CD4-positive, alpha-beta T cell (primary cell): ENCODE results near the gene G6PC3. TPM values are rescaled to one million over a fixed set of nuclear protein-coding genes. Genes with fewer than 3 reads are reported as not detected.

Experiments
- ATAC-seq: fragments of 200-7000 bp; cut with Tn5 transposase; one replicate; pipeline ENCODE4 v1.10.0; 2022; ENCODE audit warnings: mild to moderate bottlenecking; ENCODE audit not compliant: poor library complexity
- CTCF ChIA-PET: fragments of 350-600 bp; sonication (Branson Sonifier 250); formaldehyde crosslinking; loops from one replicate; lab custom pipeline; 2021; ENCODE audit warnings: antibody characterized with exemption, inconsistent platforms; lab: Charles Lee
- POLR2A ChIA-PET: fragments of 350-600 bp; sonication (Branson Sonifier 250); formaldehyde crosslinking; loops from one replicate; lab custom pipeline; 2021; ENCODE audit warnings: antibody characterized with exemption, inconsistent platforms; lab: Charles Lee
- DNase-seq, 14 experiments: peaks; one replicate each; pipeline ENCODE4 v3.0.0-alpha.2; 2013 to 2020; ENCODE audit warnings: mixed read lengths in 2 of 14
- H3K27ac ChIP-seq, 2 donors: one replicate each; pipeline versions ENCODE4 v1.5.1 to v1.7.0; 2013; ENCODE audit warnings: low read length in 2 of 2, low read depth in 1 of 2, mild to moderate bottlenecking in 1 of 2
- H3K27me3 ChIP-seq, 2 experiments: 1 replicate in 1 of 2; 2 replicates in 1 of 2; pipeline versions ENCODE4 v1.6.1 to v1.7.0; 2013; ENCODE audit warnings: low read length in 2 of 2, control low read depth in 1 of 2, mild to moderate bottlenecking in 1 of 2, moderate library complexity in 1 of 2; ENCODE audit not compliant: insufficient read depth in 2 of 2, control insufficient read depth in 1 of 2
- H3K36me3 ChIP-seq: one replicate; pipeline ENCODE4 v1.6.1; 2013; ENCODE audit warnings: low read length, control low read depth; ENCODE audit not compliant: insufficient read depth
- H3K4me1 ChIP-seq: one replicate; pipeline ENCODE4 v1.6.1; 2013; ENCODE audit warnings: low read length, control low read depth; ENCODE audit not compliant: insufficient read depth
- H3K4me3 ChIP-seq: one replicate; pipeline ENCODE4 v1.5.1; 2013; ENCODE audit warnings: mild to moderate bottlenecking, low read length, moderate library complexity
- H3K9me3 ChIP-seq, 2 experiments: 1 replicate in 1 of 2; 2 replicates in 1 of 2; pipeline versions ENCODE4 v1.6.1 to v1.7.0; 2013; ENCODE audit warnings: low read length in 2 of 2, mild to moderate bottlenecking in 2 of 2, control low read depth in 1 of 2, moderate library complexity in 1 of 2; ENCODE audit not compliant: control insufficient read depth in 1 of 2, insufficient read depth in 1 of 2
- H3K27ac Mint-ChIP-seq: one replicate; pipeline ENCODE4 v1.8.0; 2020; ENCODE audit warnings: mixed read lengths
- H3K27me3 Mint-ChIP-seq: one replicate; pipeline ENCODE4 v1.8.0; 2021; ENCODE audit warnings: mixed read lengths
- H3K36me3 Mint-ChIP-seq: one replicate; pipeline ENCODE4 v1.8.0; 2021; ENCODE audit warnings: low read depth, mixed read lengths
- H3K4me1 Mint-ChIP-seq: one replicate; pipeline ENCODE4 v1.8.0; 2021; ENCODE audit warnings: low read depth, mixed read lengths
- H3K4me3 Mint-ChIP-seq: one replicate; pipeline ENCODE4 v1.8.0; 2020; ENCODE audit warnings: mild to moderate bottlenecking, mixed read lengths
- H3K9me3 Mint-ChIP-seq: one replicate; pipeline ENCODE4 v1.8.0; 2020; ENCODE audit warnings: mixed read lengths
- intact Hi-C, 2 experiments: fragments of 100-400 bp; cut with DNase I in 1 of 2; cut with micrococcal nuclease in 1 of 2; formaldehyde crosslinking; loops; one replicate each; pipeline versions ENCODE4 v1.15.1 to v1.9.0; 2023 to 2025; cut with DNase I, micrococcal nuclease
- total RNA-seq, 174 experiments: library from RNA in 2 of 174; stranded (reverse) in 2 of 174; gene quantifications; one replicate each; pipeline ENCODE4 v1.2.3 and lab custom pipeline; 2021 to 2026
- TF ChIP-seq, protein P1 (sequence below): fragments of 200-600 bp; IDR thresholded peaks from one replicate; pipeline ENCODE4 v1.8.0; 2022; ENCODE audit warnings: antibody characterized with exemption, mild to moderate bottlenecking

Gene G6PC3
- total RNA-seq, 2 experiments from 2014 or later, result 5.6 to 5.8 TPM

DNA sequence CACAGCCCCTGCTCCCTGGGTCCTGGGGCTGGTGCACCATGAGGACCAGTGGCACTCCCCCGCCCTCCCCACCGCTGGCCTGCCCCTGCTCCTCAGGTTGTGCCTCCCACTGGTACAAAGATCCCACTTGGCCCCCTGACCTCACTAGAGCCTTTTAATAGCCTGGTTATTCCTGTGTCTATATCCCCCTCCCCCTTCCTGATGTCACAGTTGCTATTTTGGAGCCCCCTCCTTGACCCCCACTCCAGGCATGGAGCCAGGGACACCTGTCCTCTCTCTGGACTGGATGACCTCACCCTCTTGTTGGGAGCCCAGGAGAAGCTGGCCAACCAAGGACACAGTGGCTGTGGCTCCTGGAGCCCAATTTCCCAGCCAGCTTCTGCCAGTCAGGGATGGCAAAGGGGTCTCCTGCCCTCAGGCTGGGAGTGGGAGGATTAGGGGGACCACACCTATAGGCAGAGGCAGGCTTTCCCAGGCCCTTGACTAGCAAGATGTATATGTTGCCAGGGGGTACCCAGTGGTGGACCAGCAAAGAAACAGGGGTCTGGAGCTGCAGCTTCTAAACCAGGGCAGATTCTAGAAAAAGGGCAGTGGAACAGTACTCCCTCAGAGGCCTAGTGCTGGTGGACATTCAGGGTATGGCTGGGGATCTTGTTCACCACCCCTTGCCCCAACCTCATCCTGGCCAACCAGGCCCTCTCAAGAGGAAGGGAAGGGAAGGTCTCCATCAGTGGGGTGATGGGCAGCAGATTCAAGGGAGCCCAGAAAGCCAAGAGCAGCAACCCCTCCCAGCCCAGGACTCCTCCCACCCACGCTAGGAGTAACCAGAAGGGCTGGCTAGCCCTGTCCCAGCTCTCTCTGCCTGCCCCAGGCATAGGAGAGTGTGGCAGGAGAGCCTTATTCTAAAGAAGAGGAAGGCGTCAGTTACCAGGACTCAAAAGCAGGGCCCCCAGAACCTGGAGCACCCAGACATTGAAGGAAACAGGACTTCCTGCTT, 42.0 kb downstream of the G6PC3 start:
- Mint-ChIP-seq H3K27me3 (no peaks in the 10 kb centered on the region), H3K4me3 (no peak overlapping the region), H3K9me3 (no peaks in the 10 kb centered on the region), H3K27ac (no peak overlapping the region), H3K4me1 (peaks cover 36% of the 10 kb centered on the region), H3K36me3 (peaks cover 14% of the 10 kb centered on the region)
- no peaks in the 10 kb centered on the region for H3K9me3 ChIP-seq
- intact Hi-C loops, result no loop called here
- ATAC-seq, result no peak
- H3K36me3 ChIP-seq, result peaks cover 47% of the 10 kb centered on the region
- CTCF ChIA-PET, result interaction anchor here (0.6 kb wide), 1 partner anchor 56 kb away, joined by 4 read pairs; no protein-coding TSS in a partner anchor
- peaks cover 28% of the 10 kb centered on the region for H3K4me1 ChIP-seq
- TF ChIP-seq, protein P1, sequence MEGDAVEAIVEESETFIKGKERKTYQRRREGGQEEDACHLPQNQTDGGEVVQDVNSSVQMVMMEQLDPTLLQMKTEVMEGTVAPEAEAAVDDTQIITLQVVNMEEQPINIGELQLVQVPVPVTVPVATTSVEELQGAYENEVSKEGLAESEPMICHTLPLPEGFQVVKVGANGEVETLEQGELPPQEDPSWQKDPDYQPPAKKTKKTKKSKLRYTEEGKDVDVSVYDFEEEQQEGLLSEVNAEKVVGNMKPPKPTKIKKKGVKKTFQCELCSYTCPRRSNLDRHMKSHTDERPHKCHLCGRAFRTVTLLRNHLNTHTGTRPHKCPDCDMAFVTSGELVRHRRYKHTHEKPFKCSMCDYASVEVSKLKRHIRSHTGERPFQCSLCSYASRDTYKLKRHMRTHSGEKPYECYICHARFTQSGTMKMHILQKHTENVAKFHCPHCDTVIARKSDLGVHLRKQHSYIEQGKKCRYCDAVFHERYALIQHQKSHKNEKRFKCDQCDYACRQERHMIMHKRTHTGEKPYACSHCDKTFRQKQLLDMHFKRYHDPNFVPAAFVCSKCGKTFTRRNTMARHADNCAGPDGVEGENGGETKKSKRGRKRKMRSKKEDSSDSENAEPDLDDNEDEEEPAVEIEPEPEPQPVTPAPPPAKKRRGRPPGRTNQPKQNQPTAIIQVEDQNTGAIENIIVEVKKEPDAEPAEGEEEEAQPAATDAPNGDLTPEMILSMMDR, result no peak
- no peak overlapping the region for H3K27ac ChIP-seq
- POLR2A ChIA-PET, result interaction anchor here (0.6 to 3.4 kb wide), 2 partner anchors 10 to 24 kb away, joined by 3 to 23 read pairs; partner anchors contain the start of gene HDAC5
- no peaks in the 10 kb centered on the region for H3K27me3 ChIP-seq
- H3K4me3 ChIP-seq, result no peak overlapping the region
- no peak for DNase-seq

DNA sequence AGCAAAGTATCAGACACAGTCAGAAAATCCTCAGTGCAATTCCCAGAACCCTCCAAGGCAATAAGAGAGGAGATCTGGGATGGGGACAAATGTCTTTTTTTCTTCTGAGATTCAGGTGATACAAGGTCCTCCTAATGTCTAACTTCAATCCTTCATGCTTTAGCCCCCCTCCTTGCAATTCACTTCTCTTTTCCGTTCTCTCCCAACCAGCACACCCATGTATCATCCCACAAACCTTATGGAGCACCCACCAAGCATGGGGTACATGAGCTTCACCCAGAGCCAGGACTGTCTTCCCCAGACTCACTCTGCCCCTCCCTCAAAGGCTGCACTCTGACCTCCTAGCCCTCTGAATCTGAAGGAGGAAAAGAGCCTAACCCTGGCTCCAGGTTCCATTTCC, 42.8 kb downstream of the G6PC3 start:
- POLR2A ChIA-PET, result interaction anchor here (1.6 kb wide), 1 partner anchor 10 kb away, joined by 4 read pairs; the partner anchor contains the start of gene HDAC5
- intact Hi-C loops, result no loop called here
- no peak overlapping the region for H3K27ac ChIP-seq

More for the DNA sequence above, 42.8 kb downstream of the G6PC3 start:
- CTCF ChIA-PET, result no interaction called here
- H3K36me3 ChIP-seq, result peaks cover 42% of the 10 kb centered on the region
- Mint-ChIP-seq H3K36me3 (peaks cover 16% of the 10 kb centered on the region), H3K9me3 (no peaks in the 10 kb centered on the region), H3K4me3 (no peak overlapping the region), H3K4me1 (peaks cover 38% of the 10 kb centered on the region), H3K27ac (peak overlapping the region; percentile 28), H3K27me3 (no peaks in the 10 kb centered on the region)
- no peak overlapping the region for H3K4me3 ChIP-seq
- ATAC-seq (no peak), DNase-seq (no peak)
- TF ChIP-seq, protein P1, result no peak
- no peaks in the 10 kb centered on the region for H3K9me3 ChIP-seq
- no peaks in the 10 kb centered on the region for H3K27me3 ChIP-seq
- peaks cover 30% of the 10 kb centered on the region for H3K4me1 ChIP-seq
